COLO668 (cell line): ENCODE measurements around the gene OTOG.

Experiments
- DNase-seq: peaks from one replicate; lab custom pipeline; 2025; ENCODE audit not compliant: unreplicated experiment; lab: John Stamatoyannopoulos, UW

Gene OTOG

GRCh38 chr11:17547051-17547577, at the start of gene OTOG:
OTOG (plus strand) TSS chr11:17547259; CDS start chr11:17547373, 114 bp downstream.
- peak; percentile 36 for DNase-seq

- DNase-seq = peak; percentile 43
Measured at GRCh38 chr11:17498058-17498457, 49.0 kb upstream of the OTOG start.

- DNase-seq = no peak
Measured at GRCh38 chr11:17498475-17498874, 48.6 kb upstream of the OTOG start.

- no peak for DNase-seq
Measured at GRCh38 chr11:17500673-17501072, 46.4 kb upstream of the OTOG start.

GRCh38 chr11:17502630-17503029, 44.4 kb upstream of the OTOG start:
- no peak for DNase-seq

GRCh38 chr11:17504330-17505107, 42.5 kb upstream of the OTOG start:
- peak; percentile 73 for DNase-seq

- DNase-seq = no peak
Measured at GRCh38 chr11:17505146-17505545, 41.9 kb upstream of the OTOG start.

- DNase-seq = no peak
Measured at GRCh38 chr11:17506314-17506713, 40.7 kb upstream of the OTOG start.

- DNase-seq = no peak
Measured at GRCh38 chr11:17506942-17507341, 40.1 kb upstream of the OTOG start.

GRCh38 chr11:17507773-17508172, 39.3 kb upstream of the OTOG start:
- no peak for DNase-seq

- no peak for DNase-seq
Measured at GRCh38 chr11:17508306-17508705, 38.8 kb upstream of the OTOG start.

- DNase-seq = no peak
Measured at GRCh38 chr11:17508791-17509190, 38.3 kb upstream of the OTOG start.

GRCh38 chr11:17510507-17511206, 36.4 kb upstream of the OTOG start:
- DNase-seq = no peak

GRCh38 chr11:17511571-17511970, 35.5 kb upstream of the OTOG start:
- DNase-seq = no peak

- DNase-seq = no peak
Measured at GRCh38 chr11:17512101-17512500, 35.0 kb upstream of the OTOG start.

- no peak for DNase-seq
Measured at GRCh38 chr11:17513853-17514252, 33.2 kb upstream of the OTOG start.

GRCh38 chr11:17514476-17514875, 32.6 kb upstream of the OTOG start:
- no peak for DNase-seq

- DNase-seq = no peak
Measured at GRCh38 chr11:17515443-17516176, 31.4 kb upstream of the OTOG start.

- no peak for DNase-seq
Measured at GRCh38 chr11:17516551-17517150, 30.4 kb upstream of the OTOG start.

- DNase-seq = no peak
Measured at GRCh38 chr11:17517186-17517585, 29.9 kb upstream of the OTOG start.

GRCh38 chr11:17518366-17518765, 28.7 kb upstream of the OTOG start:
- no peak for DNase-seq
